GM19239 (cell line): ENCODE data around the gene TAF11L14.
"Not testable (repeated sequence)": the region's sequence is repeated elsewhere in the genome, so short reads cannot be mapped to it uniquely, and the experiment has no call there.

Source experiments
- DNase-seq: peaks from one replicate; pipeline ENCODE4 v3.0.0; 2011; ENCODE audit warnings: low spot score; ENCODE audit not compliant: insufficient read length
- FAIRE-seq: peaks from 2 replicates; lab custom pipeline; 2011; peaks lifted over from hg19 to GRCh38; lab: Jason Lieb, UNC

TAF11L14 gene

DNA sequence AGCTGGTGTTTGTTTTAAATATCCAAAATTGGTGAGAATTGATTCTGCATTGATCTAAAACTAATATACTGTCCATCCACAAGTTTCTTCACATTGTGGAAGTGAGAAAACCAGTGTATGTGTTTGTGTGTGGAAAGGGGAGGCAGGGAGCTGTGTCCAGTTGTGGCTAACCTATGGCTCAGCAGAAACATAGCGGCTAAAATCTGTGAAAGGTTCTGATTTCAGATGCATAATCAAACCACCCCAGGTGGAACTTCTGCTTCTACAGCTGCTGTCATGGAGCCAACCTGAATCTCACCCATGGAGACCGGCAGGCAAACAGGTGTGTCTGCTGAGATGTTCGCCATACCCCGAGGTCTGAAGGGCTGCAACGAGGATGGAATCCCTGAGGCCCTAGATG lies at the start of gene TAF11L14:
Gene TAF11L14 (plus strand): TSS at position 301 of the 400 bp plus-strand sequence.
- DNase-seq (no peak), FAIRE-seq (no peak)

DNA sequence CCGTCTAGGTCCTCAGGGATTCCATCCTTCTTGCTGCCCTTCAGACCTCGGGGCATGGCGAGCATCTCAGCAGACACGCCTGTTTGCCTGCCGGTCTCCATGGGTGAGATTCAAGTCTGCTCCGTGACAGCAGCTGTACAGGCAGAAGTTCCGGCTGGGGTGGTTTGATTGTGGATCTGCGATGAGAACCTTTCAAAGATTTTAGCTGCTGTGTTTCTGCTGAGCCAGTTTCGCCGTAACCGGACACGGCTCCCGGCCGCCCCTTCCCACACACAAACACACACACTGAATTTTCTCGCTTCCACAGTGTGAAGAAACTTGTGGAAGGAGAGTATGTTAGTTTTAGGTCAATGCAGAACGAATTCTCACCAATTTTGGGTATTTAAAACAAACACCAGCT lies 48.6 kb upstream of the TAF11L14 start, which contains the start of gene TAF11L7:
Gene TAF11L7 (minus strand): TSS at position 101 of the 400 bp plus-strand sequence.
- FAIRE-seq, DNase-seq: not testable (repeated sequence)

DNA sequence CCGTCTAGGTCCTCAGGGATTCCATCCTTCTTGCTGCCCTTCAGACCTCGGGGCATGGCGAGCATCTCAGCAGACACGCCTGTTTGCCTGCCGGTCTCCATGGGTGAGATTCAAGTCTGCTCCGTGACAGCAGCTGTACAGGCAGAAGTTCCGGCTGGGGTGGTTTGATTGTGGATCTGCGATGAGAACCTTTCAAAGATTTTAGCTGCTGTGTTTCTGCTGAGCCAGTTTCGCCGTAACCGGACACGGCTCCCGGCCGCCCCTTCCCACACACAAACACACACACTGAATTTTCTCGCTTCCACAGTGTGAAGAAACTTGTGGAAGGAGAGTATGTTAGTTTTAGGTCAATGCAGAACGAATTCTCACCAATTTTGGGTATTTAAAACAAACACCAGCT lies 43.4 kb upstream of the TAF11L14 start, which contains the start of gene TAF11L8:
Gene TAF11L8 (minus strand): TSS at position 101 of the 400 bp plus-strand sequence.
- not testable (repeated sequence) for FAIRE-seq, DNase-seq

GRCh38 chr5:17594255-17594654 lies 40.0 kb upstream of the TAF11L14 start, which contains the start of gene TAF11L9:
TAF11L9 (minus strand) TSS chr5:17594394.
- not testable (repeated sequence) for FAIRE-seq, DNase-seq

DNA sequence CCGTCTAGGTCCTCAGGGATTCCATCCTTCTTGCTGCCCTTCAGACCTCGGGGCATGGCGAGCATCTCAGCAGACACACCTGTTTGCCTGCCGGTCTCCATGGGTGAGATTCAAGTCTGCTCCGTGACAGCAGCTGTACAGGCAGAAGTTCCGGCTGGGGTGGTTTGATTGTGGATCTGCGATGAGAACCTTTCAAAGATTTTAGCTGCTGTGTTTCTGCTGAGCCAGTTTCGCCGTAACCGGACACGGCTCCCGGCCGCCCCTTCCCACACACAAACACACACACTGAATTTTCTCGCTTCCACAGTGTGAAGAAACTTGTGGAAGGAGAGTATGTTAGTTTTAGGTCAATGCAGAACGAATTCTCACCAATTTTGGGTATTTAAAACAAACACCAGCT lies 36.5 kb upstream of the TAF11L14 start, which contains the start of gene TAF11L10:
Gene TAF11L10 (minus strand): TSS at position 101 of the 400 bp plus-strand sequence.
- not testable (repeated sequence) for DNase-seq

DNA sequence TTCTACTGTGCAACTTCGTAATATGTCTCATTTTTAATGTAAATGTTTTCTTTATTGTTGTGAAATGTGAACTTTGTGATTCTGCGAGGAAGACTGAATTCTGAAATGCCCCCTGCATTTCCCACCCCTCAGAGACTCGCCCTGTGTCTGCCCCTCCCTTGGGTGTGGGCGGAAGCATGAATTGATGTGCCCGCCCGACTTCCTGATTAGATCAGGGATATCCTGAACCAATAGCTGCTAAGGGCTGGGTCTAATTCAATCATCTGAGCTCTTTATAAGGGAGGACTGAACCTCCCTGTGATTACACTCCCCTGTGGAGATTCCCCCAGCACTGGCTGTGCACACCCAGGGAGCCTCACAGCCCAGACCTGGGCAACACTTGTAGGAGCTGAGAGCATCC lies 30.4 kb upstream of the TAF11L14 start, which contains the start of gene TAF11L11:
Gene TAF11L11 (plus strand): TSS at position 304 of the 400 bp plus-strand sequence.
- not testable (repeated sequence) for DNase-seq, FAIRE-seq

More for the DNA sequence above, 36.5 kb upstream of the TAF11L14 start, which contains the start of gene TAF11L10:
- not testable (repeated sequence) for FAIRE-seq

DNA sequence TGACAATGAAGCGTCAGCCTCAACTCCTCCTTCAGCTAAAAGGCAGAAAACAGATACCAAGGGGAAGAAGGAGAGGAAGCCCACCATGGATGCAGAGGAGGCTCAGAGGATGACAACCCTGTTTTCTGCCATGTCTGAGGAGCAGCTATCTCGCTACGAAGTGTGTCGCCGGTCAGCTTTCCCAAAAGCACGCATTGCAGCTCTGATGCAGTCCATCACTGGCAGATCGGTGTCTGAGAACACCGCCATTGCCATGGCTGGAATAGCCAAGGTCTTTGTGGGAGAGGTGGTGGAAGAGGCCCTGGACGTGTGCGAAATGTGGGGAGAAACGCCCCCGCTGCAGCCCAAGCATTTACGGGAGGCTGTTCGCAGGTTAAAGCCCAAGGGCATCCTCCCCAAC lies 29.3 kb upstream of the TAF11L14 start:
- FAIRE-seq: no peak
- DNase-seq: no peak

- not testable (repeated sequence) for FAIRE-seq, DNase-seq
These were observed 26.8 kb upstream of the TAF11L14 start for GRCh38 chr5:17607461-17607860.

DNA sequence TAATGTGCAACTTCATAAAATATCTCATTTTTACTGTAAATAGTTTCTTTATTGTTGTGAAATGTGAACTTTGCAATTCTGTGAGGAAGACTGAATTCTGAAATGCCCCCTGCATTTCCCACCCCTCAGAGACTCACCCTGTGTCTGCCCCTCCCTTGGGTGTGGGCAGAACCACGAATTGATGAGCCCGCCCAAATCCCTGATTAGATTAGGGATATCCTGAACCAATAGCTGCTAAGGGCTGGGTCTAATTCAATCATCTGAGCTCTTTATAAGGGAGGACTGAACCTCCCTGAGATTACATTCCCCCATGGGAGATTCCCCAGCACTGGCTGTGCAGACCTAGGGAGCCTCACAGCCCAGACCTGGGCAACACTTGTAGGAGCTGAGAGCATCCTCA lies 24.2 kb upstream of the TAF11L14 start, which contains the start of gene TAF11L12:
Gene TAF11L12 (plus strand): TSS at position 301 of the 400 bp plus-strand sequence.
- not testable (repeated sequence) for FAIRE-seq, DNase-seq

GRCh38 chr5:17614872-17615605 lies 19.2 kb upstream of the TAF11L14 start:
- DNase-seq (no peak), FAIRE-seq (no peak)

DNA sequence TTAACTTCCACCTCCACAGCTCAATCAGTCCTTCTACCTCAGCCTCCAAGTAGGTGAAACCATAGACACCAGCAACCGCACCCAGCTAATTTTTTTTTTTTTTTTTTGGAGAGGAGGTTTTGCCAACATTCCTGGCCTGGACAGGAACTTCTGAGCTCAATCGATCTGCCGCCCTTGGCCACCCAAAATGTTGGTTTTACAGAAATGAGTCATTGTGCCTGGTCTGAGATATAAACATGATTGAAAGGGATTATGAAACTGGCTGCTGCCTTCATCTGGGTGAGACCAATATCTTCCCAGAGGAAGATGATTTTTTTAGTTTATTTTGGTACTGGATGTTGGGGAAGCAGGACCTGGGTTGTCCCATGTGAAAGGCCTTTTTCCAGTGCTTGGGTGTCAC lies 14.9 kb upstream of the TAF11L14 start:
- DNase-seq (no peak), FAIRE-seq (no peak)

DNA sequence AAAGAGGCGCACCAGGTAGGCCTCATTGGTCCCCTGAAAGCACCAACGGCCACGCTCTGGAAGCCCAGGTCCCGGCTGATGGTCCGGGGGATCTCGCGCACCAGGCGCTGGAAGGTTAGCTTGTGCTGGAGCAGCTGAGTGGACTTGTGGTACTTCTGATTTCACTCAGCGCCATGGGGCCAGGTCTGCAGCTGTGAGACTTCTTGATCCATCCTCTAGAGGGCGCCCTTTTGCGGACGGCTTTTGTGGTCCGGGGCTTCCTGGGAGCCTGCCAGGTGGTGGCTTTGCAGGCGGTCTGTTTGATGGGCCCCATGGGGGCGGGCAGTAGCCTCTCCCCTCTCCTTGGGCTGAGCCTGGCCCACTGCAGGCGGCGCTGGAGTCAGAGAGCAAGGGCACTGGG lies 13.6 kb upstream of the TAF11L14 start:
- FAIRE-seq (no peak), DNase-seq (no peak)

- FAIRE-seq: no peak
- no peak for DNase-seq
These were observed 8.6 kb upstream of the TAF11L14 start for GRCh38 chr5:17625686-17626085.

- not testable (repeated sequence) for DNase-seq, FAIRE-seq
These were observed 2.5 kb upstream of the TAF11L14 start, which contains the start of gene TAF11L13 for GRCh38 chr5:17631788-17632187. TAF11L13 (plus strand) TSS chr5:17632088.

DNA sequence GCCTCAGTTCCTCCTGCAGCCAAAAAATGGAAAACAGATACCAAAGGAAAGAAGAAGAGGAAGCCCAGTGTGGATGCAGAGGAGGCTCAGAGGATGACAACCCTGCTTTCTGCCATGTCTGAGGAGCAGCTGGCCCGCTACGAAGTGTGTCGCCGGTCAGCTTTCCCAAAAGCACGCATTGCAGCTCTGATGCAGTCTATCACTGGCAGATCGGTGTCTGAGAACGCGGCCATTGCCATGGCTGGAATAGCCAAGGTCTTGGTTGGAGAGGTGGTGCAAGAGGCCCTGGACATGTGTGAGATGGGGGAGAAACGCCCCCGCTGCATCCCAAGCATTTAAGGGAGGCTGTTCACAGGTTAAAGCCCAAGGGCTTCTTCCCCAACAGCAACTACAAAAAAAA lies 15.0 kb downstream of the TAF11L14 start:
- not testable (repeated sequence) for DNase-seq, FAIRE-seq

DNA sequence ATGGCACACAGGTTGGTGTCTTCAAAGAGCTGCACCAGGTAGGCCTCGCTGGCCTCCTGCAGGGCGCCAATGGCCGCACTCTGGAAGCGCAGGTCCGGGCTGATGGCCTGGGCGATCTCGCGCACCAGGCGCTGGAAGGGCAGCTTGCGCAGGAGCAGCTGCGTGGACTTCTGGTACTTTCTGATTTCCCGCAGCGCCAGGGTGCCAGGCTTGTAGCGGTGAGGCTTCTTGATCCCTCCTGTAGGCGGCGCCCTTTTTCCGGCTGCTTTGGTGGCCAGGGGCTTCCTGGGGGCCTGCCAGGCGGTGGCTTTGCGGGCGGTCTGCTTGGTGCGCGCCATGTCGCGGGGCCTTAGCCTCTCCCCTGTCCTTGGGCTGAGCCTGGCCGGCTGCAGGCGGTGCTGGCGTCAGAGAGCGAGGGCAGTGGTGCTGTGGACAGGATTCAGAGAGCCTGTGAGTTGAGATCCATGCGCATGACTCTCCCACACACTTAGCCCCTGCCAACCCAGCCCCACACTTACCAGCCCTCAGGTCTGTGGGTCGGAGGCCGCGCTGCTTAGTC lies 21.0 kb downstream of the TAF11L14 start:
- not testable (repeated sequence) for DNase-seq, FAIRE-seq

DNA sequence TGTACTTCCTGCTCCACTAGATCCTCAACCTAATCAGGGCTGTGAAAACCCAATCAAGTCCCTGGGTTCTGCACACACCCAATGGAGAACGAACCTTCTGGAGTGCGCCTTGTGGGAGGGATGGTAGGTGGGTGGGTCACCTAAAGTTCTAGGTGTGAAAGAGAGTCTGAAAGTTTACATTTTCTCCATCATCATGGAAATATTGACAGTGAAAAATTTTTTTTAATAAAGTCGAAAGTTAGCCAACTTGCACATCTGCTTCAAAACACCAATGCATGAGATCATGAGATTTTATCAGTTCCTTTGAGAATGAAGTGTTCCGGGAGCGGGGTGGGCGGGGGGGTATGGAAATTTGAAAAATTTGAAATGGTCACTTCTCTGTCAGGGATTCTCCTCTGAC lies 21.7 kb downstream of the TAF11L14 start:
- FAIRE-seq (no peak), DNase-seq (no peak)

GRCh38 chr5:17663182-17663581 lies 28.9 kb downstream of the TAF11L14 start:
- DNase-seq: no peak
- no peak for FAIRE-seq

DNA sequence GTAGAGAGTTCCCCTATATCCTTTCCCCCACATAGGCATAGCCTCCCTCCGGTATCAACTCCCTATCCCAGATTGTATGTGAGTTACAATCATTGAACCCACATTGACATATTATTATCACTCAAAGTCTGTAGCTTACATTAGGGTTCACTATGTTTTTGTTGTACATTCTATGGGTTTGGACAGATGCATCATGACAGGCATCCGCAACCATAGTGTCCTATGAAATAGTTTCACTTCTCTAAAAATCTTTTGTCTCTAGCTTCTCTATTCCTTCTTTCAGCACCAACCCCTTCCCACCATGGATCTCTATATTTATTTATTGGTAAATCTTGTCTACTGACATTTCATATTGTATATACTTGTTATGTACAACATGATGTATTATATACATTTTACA lies 31.6 kb downstream of the TAF11L14 start:
- DNase-seq: no peak
- no peak for FAIRE-seq

GRCh38 chr5:17666726-17667235 lies 32.5 kb downstream of the TAF11L14 start:
- no peak for FAIRE-seq

DNA sequence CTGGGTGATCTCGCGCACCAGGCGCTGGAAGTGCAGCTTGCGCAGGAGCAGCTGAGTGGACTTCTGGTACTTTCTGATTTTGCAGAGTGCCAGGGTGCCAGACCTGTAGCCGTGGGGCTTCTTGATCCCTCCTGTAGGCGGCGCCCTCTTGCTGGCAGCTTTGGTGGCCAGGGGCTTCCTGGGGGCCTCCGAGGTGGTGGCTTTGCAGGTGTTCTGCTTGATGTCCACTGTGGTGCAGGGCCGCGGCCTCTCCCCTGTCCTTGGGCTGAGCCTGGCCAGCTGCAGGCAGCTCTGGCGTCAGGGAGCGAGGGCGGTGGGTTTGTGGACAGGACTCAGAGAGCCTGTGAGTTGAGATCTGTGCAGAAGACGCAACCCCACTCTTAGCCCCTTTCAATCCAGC lies 36.1 kb downstream of the TAF11L14 start:
- DNase-seq (no peak), FAIRE-seq (no peak)

More at GRCh38 chr5:17666726-17667235, 32.5 kb downstream of the TAF11L14 start:
- DNase-seq: no peak
